ENCODE data around the gene TPX2.

Gene TPX2

DNA sequence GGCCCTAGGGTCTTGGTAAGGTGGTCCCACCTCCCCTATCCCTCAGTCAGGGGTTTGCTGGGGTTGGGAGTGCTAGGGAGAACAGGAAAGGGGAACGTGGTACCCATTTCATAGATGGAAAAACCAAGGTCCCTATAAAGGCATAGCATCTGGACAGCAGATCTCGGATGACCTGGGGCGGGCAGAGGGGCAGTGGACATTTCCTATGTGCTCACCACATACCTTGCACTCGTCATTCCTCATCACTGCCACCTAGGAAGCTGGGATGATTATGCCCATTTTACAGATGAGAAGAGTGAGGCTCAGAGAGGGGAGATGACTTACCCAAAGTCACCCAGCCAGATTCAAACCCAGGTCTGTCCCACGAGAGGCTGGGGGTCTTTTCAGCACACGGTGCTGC, 92.1 kb downstream of the TPX2 start:
- no peak for DNase-seq (ENCODE audit: low spot score)

DNA sequence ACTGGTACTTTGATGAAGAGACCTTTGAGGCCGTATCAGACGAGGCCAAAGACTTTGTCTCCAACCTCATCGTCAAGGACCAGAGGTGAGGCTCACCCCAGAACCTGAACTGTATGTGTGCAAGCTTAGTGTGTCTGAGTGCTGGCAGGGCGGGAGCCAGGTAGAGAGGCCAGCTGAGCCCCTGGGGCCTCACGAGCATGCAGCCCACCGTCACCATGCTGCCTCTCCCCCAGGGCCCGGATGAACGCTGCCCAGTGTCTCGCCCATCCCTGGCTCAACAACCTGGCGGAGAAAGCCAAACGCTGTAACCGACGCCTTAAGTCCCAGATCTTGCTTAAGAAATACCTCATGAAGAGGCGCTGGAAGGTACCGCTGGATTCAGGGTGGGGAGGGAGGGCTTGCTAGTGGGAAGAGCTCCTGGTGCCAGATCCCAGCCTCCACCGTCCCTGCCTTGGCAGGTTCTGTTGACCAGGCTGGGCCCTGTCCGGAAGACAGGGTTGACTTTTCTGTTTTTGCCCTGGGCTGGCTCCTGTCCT, 92.7 kb downstream of the TPX2 start:
- no peak for DNase-seq (ENCODE audit: low spot score)

DNA sequence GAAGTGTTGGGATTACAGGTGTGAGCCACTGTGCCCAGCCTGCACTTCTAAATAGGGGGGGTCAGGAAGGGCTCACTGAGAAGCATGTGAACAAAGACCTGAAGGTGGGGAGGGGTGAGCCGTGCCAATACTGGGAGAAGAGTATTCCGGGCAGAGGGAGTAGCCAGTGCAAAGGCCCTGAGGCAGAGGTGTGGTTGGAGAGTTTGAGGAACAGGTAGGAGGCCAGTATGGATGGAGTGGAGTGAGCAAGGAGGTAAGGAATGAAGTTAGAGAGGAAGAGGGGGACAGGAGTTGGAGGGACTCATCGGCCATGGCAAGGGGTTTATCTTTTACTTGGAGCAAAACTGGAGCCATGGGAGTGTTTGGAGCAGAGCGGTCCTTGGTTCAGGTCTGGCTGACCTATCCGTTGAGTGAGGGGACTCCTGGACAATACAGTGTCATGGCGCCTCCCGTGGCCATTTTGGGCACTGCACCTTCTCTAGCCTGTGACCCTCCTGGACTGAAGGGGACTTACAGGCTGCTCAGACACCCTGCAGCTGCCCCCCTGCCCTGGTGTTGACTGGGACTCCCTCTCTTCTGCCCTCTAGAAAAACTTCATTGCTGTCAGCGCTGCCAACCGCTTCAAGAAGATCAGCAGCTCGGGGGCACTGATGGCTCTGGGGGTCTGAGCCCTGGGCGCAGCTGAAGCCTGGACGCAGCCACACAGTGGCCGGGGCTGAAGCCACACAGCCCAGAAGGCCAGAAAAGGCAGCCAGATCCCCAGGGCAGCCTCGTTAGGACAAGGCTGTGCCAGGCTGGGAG, 94.2 kb downstream of the TPX2 start:
- peak; percentile 96 for DNase-seq (ENCODE audit: low spot score)

GRCh38 chr20:31833931-31834521, 94.9 kb downstream of the TPX2 start:
- no peak for DNase-seq (ENCODE audit: low spot score)

DNA sequence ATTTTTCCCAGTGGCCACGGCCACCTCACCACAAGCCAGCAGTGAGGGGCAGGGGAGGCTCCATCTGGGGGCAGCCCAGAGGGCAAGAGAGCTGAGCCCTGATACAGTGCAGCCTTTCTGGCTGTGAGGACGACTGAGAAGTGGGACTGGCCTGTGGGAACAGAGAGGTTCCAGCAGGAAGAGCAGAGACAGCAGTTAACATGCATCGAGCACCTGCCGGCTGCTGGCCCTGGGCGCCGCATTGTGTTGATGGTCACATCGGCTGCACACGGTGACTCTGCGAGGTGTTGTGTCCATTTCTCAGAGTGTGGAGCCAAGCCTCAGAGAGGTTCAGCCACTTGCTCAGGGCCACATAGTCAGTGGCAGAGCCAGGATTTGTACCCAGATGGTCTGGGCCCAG, 96.5 kb downstream of the TPX2 start:
- DNase-seq (ENCODE audit: low spot score), result no peak

- DNase-seq (ENCODE audit: low spot score), result no peak
Measured at GRCh38 chr20:31835977-31836852, 97.1 kb downstream of the TPX2 start.

- DNase-seq (ENCODE audit: low spot score), result no peak
Measured at GRCh38 chr20:31836853-31837608, 97.9 kb downstream of the TPX2 start.

GRCh38 chr20:31837896-31838397, 98.9 kb downstream of the TPX2 start:
- DNase-seq (ENCODE audit: low spot score), result no peak

DNA sequence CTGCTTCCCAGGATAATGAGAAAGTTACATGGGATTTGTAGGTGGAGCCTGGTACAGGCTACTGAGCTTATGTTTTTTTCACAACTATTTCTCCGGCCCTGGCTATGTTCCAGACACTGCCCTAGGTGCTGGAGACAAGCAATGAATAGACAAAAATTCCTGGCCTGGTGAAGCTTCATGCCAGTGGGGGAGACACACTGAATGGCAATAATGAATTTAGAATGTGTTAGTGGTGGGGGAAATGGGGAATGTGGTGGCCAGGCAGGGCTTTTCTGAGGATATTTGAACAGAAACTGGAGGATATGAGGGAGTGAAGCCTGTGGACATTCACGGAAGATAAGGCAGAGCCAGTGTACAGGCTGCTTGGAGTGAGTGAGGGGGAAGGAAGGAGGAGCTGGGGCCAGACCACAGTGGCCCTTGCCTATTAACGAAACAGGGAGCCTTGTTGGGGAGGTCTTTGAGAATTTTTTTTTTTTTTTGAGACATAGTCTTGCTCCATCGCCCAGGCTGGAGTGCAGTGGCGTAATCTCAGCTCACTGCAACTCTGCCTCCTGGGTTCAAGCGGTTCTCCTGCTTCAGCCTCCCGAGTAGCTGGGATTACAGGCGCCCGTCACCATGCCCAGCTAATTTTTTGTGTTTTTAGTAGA, 99.7 kb downstream of the TPX2 start:
- DNase-seq (ENCODE audit: low spot score), result no peak

GRCh38 chr20:31839782-31840487, 100.8 kb downstream of the TPX2 start:
- DNase-seq (ENCODE audit: low spot score), result no peak

DNA sequence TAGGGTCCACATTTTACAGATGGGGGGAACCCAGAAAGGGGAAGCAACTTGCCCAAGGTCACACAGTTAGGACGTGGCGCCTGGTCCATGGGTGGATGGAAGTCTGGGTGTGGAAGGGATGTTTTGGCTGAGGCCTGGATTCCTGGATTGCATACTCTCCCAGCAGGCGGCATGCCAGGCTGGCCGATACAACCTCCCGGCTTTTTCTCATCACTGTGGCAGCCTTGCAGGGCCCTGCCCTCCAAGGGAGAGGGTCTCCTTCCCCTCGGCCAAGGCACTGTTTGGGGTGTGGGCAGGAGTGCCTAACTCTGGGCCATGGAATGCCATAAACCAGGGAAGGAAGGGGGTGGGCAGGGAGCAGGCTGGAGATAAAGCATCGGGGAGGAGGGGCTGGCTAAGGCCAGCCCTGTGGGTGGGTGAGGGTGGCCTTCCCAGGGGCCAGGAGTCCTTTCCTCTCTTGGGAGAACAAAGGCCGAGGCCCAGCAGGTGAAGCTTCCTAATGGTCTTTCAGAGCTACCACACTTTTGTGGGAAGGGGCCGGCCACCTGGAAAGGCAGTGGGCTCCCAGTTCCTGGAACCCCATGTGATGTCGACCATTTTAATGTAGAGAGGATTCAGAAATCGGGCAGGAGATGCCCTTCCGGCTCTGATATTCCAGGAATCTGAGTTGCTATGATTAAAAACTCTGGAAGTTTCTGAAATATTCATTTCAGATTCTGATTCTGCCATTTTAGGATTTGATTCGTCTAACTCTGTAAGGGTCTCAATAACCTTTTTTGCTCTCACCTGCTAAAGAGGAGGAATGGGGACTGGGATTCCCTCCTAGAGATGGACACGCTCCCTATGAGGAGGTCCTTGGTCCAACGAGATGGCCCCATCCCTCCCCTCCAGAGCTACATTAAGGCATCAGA, 102.1 kb downstream of the TPX2 start:
- no peak for DNase-seq (ENCODE audit: low spot score)

DNA sequence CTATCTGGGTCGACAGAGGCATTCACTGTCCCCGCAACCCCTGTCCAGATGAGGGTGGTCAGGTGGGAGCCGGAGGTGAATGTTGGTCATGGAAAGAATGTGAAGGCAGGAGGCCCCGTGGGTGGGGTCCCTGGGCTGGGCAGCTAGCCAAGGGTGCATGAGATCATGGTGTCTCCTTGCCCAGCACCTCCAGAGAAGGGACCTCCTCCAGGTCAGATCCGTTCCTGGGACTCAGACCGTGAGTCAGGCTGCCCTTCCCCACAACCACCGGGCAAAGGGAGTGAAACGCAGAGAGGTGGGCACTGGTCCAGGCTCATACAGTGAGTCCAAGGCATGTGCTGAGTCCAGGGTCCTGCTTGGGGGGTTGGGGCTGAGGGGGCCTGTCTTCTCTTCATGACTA, 102.8 kb downstream of the TPX2 start:
- no peak for DNase-seq (ENCODE audit: low spot score)

- DNase-seq (ENCODE audit: low spot score), result no peak
Measured at GRCh38 chr20:31842471-31843157, 103.5 kb downstream of the TPX2 start.

DNA sequence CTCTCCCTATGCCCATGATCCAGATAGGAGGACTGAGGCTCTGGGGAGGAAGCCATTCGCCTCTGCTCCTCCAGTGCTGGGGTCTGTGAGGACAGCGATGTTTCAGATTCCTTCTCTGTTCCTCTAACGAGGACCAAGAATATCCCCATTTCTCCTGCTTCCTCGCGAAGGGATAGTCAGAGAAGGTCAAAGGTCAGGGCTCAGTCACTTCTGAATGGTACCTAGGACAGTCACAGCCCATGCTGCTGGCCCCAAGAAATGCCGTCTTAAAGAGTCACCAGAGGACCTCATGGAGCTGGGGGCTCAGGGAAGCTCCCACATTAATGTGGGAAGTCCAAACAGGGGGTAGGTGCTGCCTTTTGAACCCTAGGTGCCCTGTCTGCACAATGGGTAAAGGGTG, 104.2 kb downstream of the TPX2 start:
- DNase-seq (ENCODE audit: low spot score), result no peak

DNA sequence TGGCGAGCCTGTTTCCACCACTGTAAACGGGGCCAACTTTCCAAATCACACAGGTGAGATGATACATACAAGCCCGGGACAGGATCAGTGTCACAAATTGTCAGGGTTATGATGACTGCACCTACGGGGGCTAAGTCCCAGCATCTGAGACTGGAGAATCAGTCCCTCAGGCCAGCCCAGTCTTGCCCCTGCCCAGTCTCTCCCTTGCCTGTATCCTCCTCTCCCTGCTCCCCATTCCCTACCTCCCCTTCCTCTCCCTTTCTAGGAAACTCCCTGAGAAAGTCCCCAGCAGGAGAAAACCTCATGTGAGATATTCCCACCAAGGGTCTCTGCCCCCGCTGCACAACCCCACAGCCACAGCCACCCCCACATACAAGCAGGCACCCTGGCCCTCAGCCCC, 104.8 kb downstream of the TPX2 start:
- DNase-seq (ENCODE audit: low spot score), result no peak

- DNase-seq (ENCODE audit: low spot score), result no peak
Measured at GRCh38 chr20:31844737-31845299, 105.7 kb downstream of the TPX2 start.

- DNase-seq (ENCODE audit: low spot score), result no peak
Measured at GRCh38 chr20:31845300-31845863, 106.3 kb downstream of the TPX2 start, which contains the start of gene FOXS1. TSS of gene FOXS1 (minus strand) at chr20:31845604. CDS start at chr20:31845542, 62 bp downstream.

GRCh38 chr20:31846793-31847138, 107.7 kb downstream of the TPX2 start:
- no peak for DNase-seq (ENCODE audit: low spot score)

All from HuH-7.5 (cell line).